Measurements from ENCODE around the gene MIA3.

MIA3 gene

DNA sequence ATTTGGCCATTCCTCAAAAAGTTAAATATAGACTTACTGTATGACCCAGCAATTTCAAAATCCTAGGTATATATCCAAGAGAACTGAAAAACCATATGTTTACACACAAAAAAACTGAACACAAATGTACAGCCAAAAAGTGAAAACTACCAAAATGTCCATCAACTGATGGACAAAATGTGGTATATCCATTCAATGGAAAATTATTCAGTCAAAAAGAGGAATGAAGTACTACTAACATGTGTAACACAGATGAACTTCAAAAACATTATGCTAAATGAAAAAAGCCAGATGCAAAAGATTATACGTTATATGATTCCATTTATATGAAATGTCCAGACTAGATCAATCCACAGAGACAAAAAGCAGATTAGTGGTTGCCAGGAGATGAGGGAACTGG, 86.4 kb downstream of the MIA3 start:
- in situ Hi-C loops (cut with MboI; ENCODE audit: low pct_unique_long_range_greater_than_20kb, low sequenced_read_pairs, unreplicated experiment): no loop called here
- TF ChIP-seq, protein P1, sequence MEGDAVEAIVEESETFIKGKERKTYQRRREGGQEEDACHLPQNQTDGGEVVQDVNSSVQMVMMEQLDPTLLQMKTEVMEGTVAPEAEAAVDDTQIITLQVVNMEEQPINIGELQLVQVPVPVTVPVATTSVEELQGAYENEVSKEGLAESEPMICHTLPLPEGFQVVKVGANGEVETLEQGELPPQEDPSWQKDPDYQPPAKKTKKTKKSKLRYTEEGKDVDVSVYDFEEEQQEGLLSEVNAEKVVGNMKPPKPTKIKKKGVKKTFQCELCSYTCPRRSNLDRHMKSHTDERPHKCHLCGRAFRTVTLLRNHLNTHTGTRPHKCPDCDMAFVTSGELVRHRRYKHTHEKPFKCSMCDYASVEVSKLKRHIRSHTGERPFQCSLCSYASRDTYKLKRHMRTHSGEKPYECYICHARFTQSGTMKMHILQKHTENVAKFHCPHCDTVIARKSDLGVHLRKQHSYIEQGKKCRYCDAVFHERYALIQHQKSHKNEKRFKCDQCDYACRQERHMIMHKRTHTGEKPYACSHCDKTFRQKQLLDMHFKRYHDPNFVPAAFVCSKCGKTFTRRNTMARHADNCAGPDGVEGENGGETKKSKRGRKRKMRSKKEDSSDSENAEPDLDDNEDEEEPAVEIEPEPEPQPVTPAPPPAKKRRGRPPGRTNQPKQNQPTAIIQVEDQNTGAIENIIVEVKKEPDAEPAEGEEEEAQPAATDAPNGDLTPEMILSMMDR (IDR thresholded peaks at IDR 0.05; ENCODE audit: extremely low read depth, insufficient read depth, missing control alignments): no peak
- DNase-seq (ENCODE audit: low spot score): no peak

DNA sequence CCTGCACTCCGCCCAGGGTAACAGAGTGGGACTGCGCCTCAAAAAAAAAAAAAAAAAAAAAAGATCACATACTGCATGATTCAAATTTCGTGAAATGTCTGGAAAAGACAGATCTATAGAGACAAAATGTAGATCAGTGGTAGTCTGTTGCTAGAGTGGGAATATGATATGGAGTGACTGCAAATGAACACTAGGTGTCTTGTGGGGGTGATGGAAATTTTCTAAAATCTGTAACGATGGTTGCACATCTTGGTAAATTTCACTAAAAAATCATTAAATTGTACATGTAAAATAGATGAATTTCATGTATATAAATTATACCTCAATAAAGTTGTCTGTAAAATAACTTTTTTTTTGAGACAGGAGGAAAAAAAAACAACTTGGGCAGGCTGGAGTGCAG, 88.9 kb downstream of the MIA3 start:
- TF ChIP-seq, protein P1 (IDR thresholded peaks at IDR 0.05; ENCODE audit: extremely low read depth, insufficient read depth, missing control alignments): no peak
- in situ Hi-C loops (cut with MboI; ENCODE audit: low pct_unique_long_range_greater_than_20kb, low sequenced_read_pairs, unreplicated experiment): no loop called here
- no peak for DNase-seq (ENCODE audit: low spot score)

DNA sequence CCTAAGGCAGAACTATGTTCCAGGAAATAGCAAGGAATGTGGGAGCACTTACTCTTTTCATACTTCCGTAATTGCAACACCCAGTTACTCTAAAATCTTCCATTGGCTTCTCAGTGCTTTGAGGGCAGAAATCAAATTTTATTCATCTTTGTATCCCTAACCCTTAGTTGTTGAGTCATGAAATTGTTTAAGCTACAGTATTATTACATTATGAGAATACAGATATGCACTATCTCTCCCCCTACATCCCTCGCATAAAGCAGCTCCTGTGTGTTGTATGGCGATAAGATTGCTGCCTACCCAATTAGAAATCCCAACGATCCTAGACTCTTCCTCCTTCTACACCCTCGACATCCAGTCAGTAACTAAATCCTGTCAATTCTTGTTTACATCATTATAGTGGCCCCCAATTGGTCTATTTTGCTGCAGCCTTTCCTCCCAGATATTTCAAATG, 91.8 kb downstream of the MIA3 start:
- TF ChIP-seq, protein P1 (IDR thresholded peaks at IDR 0.05; ENCODE audit: extremely low read depth, insufficient read depth, missing control alignments): no peak
- no peak for DNase-seq (ENCODE audit: low spot score)
- in situ Hi-C loops (cut with MboI; ENCODE audit: low pct_unique_long_range_greater_than_20kb, low sequenced_read_pairs, unreplicated experiment): no loop called here

DNA sequence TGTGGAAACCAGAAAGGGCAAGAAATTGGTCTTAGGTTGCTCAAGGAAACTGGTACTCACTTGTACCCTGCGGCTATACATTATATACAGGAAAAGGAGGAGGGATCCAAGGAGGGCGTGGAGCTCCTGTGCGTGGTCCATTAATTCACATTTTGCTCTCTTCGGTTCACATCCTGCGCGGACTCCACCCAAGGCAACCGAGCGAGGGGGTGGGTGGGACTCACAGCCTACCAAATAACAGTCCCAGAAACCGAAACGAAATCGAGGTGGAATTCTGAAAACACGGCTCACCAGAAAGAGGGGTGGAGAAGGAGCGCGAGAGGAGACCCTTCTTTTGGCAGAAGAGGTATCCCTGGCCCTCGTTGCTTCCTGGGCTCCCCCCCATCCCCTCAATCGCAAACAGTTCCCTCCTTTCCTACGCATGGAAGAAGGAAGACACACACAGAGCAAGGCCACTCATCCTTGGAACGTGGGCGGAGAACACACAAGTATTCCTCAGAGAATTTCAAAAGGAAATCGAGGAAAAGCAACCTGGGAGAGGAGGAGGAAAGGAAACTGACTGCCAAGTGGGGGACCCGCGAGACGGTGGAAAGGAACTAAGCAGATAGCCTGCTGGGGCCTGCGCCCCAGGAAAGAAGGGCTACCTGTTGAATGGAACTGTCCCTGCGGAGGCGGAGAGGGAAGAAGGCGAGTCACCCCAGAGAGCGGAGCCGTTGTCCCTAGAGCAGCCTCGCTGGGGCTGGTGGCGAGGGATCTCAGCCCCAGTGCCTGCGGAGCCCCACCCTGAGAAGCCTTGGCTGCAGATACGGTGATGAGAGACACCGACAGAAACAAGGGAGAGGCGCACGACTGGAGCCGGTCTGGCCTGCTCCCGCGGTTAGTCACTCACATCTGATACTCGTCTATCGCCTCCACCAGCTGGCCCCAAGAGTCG, 93.7 kb downstream of the MIA3 start:
- DNase-seq (ENCODE audit: low spot score): peak; percentile 50
- in situ Hi-C loops (cut with MboI; ENCODE audit: low pct_unique_long_range_greater_than_20kb, low sequenced_read_pairs, unreplicated experiment): no loop called here
- TF ChIP-seq, protein P1 (IDR thresholded peaks at IDR 0.05; ENCODE audit: extremely low read depth, insufficient read depth, missing control alignments): no peak

DNA sequence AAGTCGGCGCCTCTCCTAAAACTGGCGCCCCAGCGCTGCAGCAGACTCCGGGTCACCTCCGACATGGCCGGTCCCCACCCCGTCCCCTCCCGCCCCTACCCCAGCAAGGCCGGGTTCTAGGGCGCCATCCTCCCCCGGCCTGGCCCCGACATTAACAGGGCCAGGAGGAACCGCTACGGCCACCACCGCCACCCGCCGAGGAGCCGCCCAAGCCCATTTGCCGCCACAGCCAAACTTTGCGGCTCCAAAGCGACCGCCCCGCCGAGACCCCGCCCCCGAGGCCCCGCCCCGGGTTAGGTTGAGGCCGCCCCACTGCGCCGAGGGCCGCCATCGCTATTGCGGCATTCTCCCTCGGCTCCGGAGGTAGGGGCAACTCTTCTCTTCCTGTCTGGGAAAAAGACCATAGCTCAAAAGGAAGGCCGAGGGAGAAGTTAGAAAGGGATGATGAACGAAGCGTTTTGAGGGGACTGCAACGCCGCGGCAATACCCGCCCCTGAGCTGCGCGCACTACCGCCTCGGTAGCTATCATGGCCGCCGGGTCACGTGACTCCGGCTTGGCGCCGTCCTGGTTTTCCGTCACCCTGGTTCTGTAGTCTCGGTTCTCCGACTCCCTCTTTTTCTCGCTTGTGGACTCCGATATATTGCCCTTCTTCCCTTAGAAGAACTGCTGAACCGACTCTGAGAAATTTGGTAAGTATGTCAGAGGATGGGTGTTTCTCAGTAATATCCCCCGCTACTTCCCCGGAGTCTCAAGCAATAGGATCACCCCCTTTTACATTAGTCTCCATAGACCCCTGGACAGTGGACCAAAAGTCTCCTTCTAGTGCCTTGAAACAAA, 94.6 kb downstream of the MIA3 start, which contains the start of the genes AIDA and BROX:
Gene AIDA (minus strand): TSS at position 239 of the 838 bp plus-strand sequence. CDS start 174 bp downstream, at position 65.
Gene BROX (plus strand): TSS at position 312 of the 838 bp plus-strand sequence. CDS start 3,136 bp downstream, outside the sequence.
- in situ Hi-C loops (cut with MboI; ENCODE audit: low pct_unique_long_range_greater_than_20kb, low sequenced_read_pairs, unreplicated experiment): no loop called here
- TF ChIP-seq, protein P1 (IDR thresholded peaks at IDR 0.05; ENCODE audit: extremely low read depth, insufficient read depth, missing control alignments): no peak
- DNase-seq (ENCODE audit: low spot score): peak; percentile 93
